A549 treated with ZK216348 at 1 μM for 4 hours (cell line): ENCODE results near the gene B4GALT4. TPM values are rescaled to one million over a fixed set of nuclear protein-coding genes. Genes with fewer than 3 reads are reported as not detected.

ENCODE experiments used
- total RNA-seq: library from RNA; stranded (reverse); fragments of 200-300 nt; extraction: Qiagen RNA extraction; gene quantifications from 5 replicates; pipeline ENCODE4 v1.2.3, GENCODE V29; 2022; ENCODE audit warnings: low read depth

Gene B4GALT4, protein sequence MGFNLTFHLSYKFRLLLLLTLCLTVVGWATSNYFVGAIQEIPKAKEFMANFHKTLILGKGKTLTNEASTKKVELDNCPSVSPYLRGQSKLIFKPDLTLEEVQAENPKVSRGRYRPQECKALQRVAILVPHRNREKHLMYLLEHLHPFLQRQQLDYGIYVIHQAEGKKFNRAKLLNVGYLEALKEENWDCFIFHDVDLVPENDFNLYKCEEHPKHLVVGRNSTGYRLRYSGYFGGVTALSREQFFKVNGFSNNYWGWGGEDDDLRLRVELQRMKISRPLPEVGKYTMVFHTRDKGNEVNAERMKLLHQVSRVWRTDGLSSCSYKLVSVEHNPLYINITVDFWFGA
- 93.8 to 137 TPM (median 113 TPM) in 5 replicates for total RNA-seq

DNA sequence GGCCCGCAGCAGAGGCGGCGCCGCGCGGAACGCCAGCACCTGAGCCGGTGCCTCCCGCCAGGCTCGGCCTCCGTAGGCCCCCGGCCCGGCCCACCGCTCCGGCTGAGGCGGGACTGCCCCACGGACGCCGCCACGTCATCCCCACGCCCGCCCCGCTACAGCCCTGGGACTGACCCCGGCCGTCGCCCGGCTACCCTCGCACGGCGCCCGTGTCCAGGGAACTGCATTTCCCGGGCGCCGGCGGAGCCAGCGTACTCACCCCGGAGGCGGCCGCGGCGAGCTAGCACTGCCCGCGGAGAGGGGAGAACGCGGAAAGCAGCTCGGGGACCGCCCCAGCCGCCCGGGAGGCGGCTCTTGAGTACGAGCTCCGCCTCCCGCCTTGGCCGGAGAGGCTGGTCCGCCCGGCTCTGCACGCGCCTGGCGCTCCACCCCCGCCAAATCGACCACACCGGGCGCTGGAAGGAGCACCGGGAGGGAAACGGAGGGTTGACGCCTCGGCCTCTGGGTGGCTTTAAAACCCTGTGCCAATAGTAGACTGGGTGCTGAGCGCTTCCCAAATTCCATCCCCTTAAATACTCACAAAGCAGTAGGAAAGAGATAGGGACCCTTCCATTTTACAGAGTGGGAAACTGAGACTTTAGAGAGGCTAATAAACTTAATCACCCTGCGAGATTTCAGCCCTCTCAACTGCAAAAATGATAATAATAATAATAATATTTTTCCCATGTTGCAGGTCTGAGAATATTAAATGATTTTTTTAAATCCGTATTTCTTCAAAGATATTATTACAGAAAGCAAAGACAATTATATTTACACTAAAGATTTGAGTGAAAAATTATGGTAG, at the start of gene B4GALT4:
Gene B4GALT4 (minus strand): TSS at position 288 of the 844 bp plus-strand sequence. CDS start 10,779 bp downstream, outside the sequence.

DNA sequence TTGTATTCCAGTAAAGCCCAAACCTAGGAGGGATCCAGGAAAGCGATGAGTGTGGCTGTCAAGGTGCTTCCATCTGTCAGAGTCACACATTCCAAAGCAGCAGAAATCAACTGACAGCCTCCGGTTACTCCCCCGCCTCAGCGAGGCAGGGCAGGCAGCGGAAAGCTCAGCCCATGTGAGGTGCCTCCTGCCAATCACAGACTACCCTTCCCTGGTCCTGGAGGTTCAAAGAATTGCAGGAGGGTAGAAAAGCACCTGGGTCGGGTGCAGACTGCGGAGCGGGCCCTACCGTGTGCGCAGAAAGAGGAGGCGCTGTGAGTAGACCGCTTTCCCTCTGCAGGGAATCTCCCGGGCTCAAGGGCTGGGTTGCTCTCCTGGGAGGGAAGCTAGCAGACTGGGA, 67.4 kb downstream of the B4GALT4 start, which contains the start of gene UPK1B:
Gene UPK1B (plus strand): TSS at position 274 of the 400 bp plus-strand sequence. CDS start 13,144 bp downstream, outside the sequence.

Other genes starting within 250 kb of the B4GALT4 start
- gene IGSF11, start 206.0 kb downstream of the B4GALT4 start, total RNA-seq: 2.7 to 6.4 TPM (median 4.9 TPM) in 5 replicates
- not detected in 5 replicates for gene TEX55, start 94.7 kb downstream of the B4GALT4 start, total RNA-seq
- gene UPK1B, start 67.3 kb downstream of the B4GALT4 start, total RNA-seq: 8.1 to 16.0 TPM (median 13.6 TPM) in 5 replicates
- 0.81 to 1.7 TPM (median 1.2 TPM) in 5 replicates for gene ARHGAP31, start 53.5 kb upstream of the B4GALT4 start, total RNA-seq
- 14.6 to 27.8 TPM (median 22.9 TPM) in 5 replicates for gene TMEM39A, start 222.7 kb upstream of the B4GALT4 start, total RNA-seq
- gene POGLUT1, start 228.1 kb upstream of the B4GALT4 start, total RNA-seq: 7.6 to 10.4 TPM (median 8.6 TPM) in 5 replicates